ENCODE measurements around the gene COL20A1. TPM values are rescaled to one million over a fixed set of nuclear protein-coding genes. Genes with fewer than 3 reads are reported as not detected.

COL20A1 gene
- total RNA-seq, 1 experiment from 2014 or later, result 2.3 TPM

- Histone ChIP-seq H3T11ph (ENCODE audit: low read length) (no peak overlapping the region), H2BK15ac (ENCODE audit: low read depth, low read length) (no peak overlapping the region), H4K20me1 (ENCODE audit: control insufficient read depth, insufficient read depth, insufficient read length) (no peaks in the 10 kb centered on the region), H2BK12ac (ENCODE audit: insufficient read length, low read depth, low read length) (no peak overlapping the region), H2BK120ac (ENCODE audit: low read depth, low read length, poor library complexity, severe bottlenecking) (no peak overlapping the region), H3K9me3 (ENCODE audit: control insufficient read depth, low read depth, low read length) (no peaks in the 10 kb centered on the region), H3K27me3 (ENCODE audit: insufficient read depth, low read length) (no peaks in the 10 kb centered on the region), H4K91ac (ENCODE audit: insufficient read length, low read depth, low read length) (no peak overlapping the region), H2BK5ac (ENCODE audit: insufficient read length, low read length) (no peak overlapping the region), H3K23ac (ENCODE audit: insufficient read length, low read depth, low read length) (no peak overlapping the region), H3K4me2 (ENCODE audit: insufficient read depth, insufficient read length, low read length) (no peak overlapping the region), H3K9ac (ENCODE audit: extremely low read depth, insufficient read length, low read length) (no peak overlapping the region), H3K4me1 (ENCODE audit: insufficient read depth, low read length) (no peaks in the 10 kb centered on the region; the same call in 1 of the 2 replicates), H4K5ac (ENCODE audit: insufficient read length, low read depth, low read length) (no peak overlapping the region), H2AFZ (ENCODE audit: low read length) (no peak overlapping the region), H3K27ac (ENCODE audit: insufficient read length, low read depth, low read length) (no peak overlapping the region), H2BK20ac (ENCODE audit: low read depth, low read length, poor library complexity, severe bottlenecking) (no peak overlapping the region), H3K79me1 (ENCODE audit: insufficient read depth, low read depth, low read length, poor library complexity, severe bottlenecking) (no peaks in the 10 kb centered on the region), H3K18ac (ENCODE audit: insufficient read length, low read depth, low read length) (no peak overlapping the region), H3K23me2 (ENCODE audit: insufficient read length, low read depth, low read length, poor library complexity, severe bottlenecking) (no peaks in the 10 kb centered on the region), H3K14ac (ENCODE audit: insufficient read depth, low read length) (no peak overlapping the region), H3K79me2 (ENCODE audit: insufficient read depth, low read length) (no peaks in the 10 kb centered on the region), H3K56ac (ENCODE audit: insufficient read length, low read depth, low read length) (no peak overlapping the region), H2AK5ac (ENCODE audit: insufficient read length, low read length) (no peak overlapping the region), H3K4ac (ENCODE audit: low read depth, low read length) (no peak overlapping the region), H4K8ac (replicated peaks; ENCODE audit: insufficient read length, low read depth, low read length) (no peak overlapping the region)
- Mint-ChIP-seq H3K4me1 (peaks cover 9 to 26% of the 10 kb centered on the region in 2 experiments), H3K27ac (no peak overlapping the region), H3K36me3 (ENCODE audit: insufficient read depth in 1 of 3, low read depth in 3 of 3) (no peaks in the 10 kb centered on the region), H3K27me3 (ENCODE audit: low read depth) (peaks cover 14% of the 10 kb centered on the region), H3K4me3 (no peak overlapping the region), H3K9me3 (no peaks in the 10 kb centered on the region)
- no peak for TF ChIP-seq CTCF (conservative IDR thresholded peaks at IDR 0.05)
- DNase-seq, result no peak
- WGBS (ENCODE audit: extremely low coverage, insufficient read length, low lambda C conversion rate), result no CpG with 5 or more reads among the region's 12 CpGs
These were observed 1.5 kb downstream of the COL20A1 start for GRCh38 chr20:63294536-63294900.

All from H9 (cell line).